GM23338 (cell line): ENCODE data around the gene ARHGAP11A.

ENCODE experiments used
- CREB1 ChIP-seq: fragments of 250-450 bp; sonication (Bioruptor Pico); IDR thresholded peaks from 2 replicates; pipeline ENCODE4 v1.5.0; 2020; ENCODE audit warnings: low read depth, mild to moderate bottlenecking, moderate library complexity
- CTCF ChIP-seq, 2 experiments: fragments of 200-600 bp in 1 of 2; sonication (generic) in 1 of 2; conservative IDR thresholded peaks; 2 replicates each; pipeline versions ENCODE4 v1.5.1 to v1.6.1; 2016 to 2017; ENCODE audit warnings: antibody characterized with exemption in 2 of 2, low read depth in 2 of 2, mild to moderate bottlenecking in 2 of 2, moderate library complexity in 1 of 2
- ETS1 ChIP-seq: IDR thresholded peaks from 2 replicates; pipeline ENCODE4 v1.6.1; 2016; ENCODE audit warnings: antibody characterized with exemption
- EZH2 ChIP-seq: fragments of 200-600 bp; sonication (generic); IDR thresholded peaks from one replicate; pipeline ENCODE4 v1.8.0; 2017; ENCODE audit warnings: antibody characterized with exemption, mild to moderate bottlenecking, low read depth; ENCODE audit not compliant: unreplicated experiment
- EZH2phosphoT487 ChIP-seq: fragments of 200-600 bp; sonication (generic); IDR thresholded peaks from one replicate; pipeline ENCODE4 v1.8.1; 2018; ENCODE audit warnings: antibody characterized with exemption; ENCODE audit not compliant: unreplicated experiment
- JUNB ChIP-seq: IDR thresholded peaks from one replicate; pipeline ENCODE4 v1.6.1; 2016; ENCODE audit warnings: antibody characterized with exemption; ENCODE audit not compliant: unreplicated experiment
- POLR2AphosphoS5 ChIP-seq: IDR thresholded peaks from 2 replicates; pipeline ENCODE4 v1.6.1; 2016; ENCODE audit warnings: antibody characterized with exemption, low read depth
- ZNF331 ChIP-seq: fragments of 250-450 bp; sonication (Bioruptor Pico); IDR thresholded peaks from 2 replicates; pipeline ENCODE4 v1.5.0; 2020; ENCODE audit warnings: low read depth, mild to moderate bottlenecking, moderate library complexity
- TF ChIP-seq, protein P1 (sequence below): IDR thresholded peaks from one replicate; pipeline ENCODE4 v1.6.1; 2018; ENCODE audit warnings: antibody characterized with exemption; ENCODE audit not compliant: unreplicated experiment

GRCh38 chr15:32656091-32656490 is 40.8 kb downstream of the ARHGAP11A start:
- no peak for TF ChIP-seq CTCF (conservative IDR thresholded peaks at IDR 0.05; ENCODE audit: low read depth in 2 of 2)
- TF ChIP-seq CREB1 (CRISPR knock-in tag): no peak
- TF ChIP-seq POLR2AphosphoS5: no peak
- TF ChIP-seq, protein P1, sequence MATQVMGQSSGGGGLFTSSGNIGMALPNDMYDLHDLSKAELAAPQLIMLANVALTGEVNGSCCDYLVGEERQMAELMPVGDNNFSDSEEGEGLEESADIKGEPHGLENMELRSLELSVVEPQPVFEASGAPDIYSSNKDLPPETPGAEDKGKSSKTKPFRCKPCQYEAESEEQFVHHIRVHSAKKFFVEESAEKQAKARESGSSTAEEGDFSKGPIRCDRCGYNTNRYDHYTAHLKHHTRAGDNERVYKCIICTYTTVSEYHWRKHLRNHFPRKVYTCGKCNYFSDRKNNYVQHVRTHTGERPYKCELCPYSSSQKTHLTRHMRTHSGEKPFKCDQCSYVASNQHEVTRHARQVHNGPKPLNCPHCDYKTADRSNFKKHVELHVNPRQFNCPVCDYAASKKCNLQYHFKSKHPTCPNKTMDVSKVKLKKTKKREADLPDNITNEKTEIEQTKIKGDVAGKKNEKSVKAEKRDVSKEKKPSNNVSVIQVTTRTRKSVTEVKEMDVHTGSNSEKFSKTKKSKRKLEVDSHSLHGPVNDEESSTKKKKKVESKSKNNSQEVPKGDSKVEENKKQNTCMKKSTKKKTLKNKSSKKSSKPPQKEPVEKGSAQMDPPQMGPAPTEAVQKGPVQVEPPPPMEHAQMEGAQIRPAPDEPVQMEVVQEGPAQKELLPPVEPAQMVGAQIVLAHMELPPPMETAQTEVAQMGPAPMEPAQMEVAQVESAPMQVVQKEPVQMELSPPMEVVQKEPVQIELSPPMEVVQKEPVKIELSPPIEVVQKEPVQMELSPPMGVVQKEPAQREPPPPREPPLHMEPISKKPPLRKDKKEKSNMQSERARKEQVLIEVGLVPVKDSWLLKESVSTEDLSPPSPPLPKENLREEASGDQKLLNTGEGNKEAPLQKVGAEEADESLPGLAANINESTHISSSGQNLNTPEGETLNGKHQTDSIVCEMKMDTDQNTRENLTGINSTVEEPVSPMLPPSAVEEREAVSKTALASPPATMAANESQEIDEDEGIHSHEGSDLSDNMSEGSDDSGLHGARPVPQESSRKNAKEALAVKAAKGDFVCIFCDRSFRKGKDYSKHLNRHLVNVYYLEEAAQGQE: no peak
- no peak for TF ChIP-seq EZH2
- no peak for TF ChIP-seq ETS1
- TF ChIP-seq ZNF331 (CRISPR knock-in tag): no peak
- no peak for TF ChIP-seq EZH2phosphoT487
- no peak for TF ChIP-seq JUNB
